Activated CD4-positive, alpha-beta memory T cell treated with anti-CD3 and anti-CD28 coated beads, Interleukin-2, amount 10 ng/mL, durations not matched to agents 7 days and 5 days (primary cell): ENCODE measurements around the gene PTPDC1. TPM values are rescaled to one million over a fixed set of nuclear protein-coding genes. Genes with fewer than 3 reads are reported as not detected.
"Not testable (repeated sequence)": the region's sequence is repeated elsewhere in the genome, so short reads cannot be mapped to it uniquely, and the experiment has no call there.

Experiments used
- CTCF ChIA-PET: fragments of 350-600 bp; sonication (Branson Sonifier 250); formaldehyde crosslinking; loops from one replicate; lab custom pipeline; 2021; ENCODE audit warnings: antibody characterized with exemption, inconsistent platforms; lab: Charles Lee
- POLR2A ChIA-PET: fragments of 350-600 bp; sonication (Branson Sonifier 250); formaldehyde crosslinking; loops from one replicate; lab custom pipeline; 2021; ENCODE audit warnings: antibody characterized with exemption; lab: Charles Lee
- DNase-seq: peaks from one replicate; pipeline ENCODE4 v3.0.0-alpha.2; 2020
- H3K27ac Mint-ChIP-seq: one replicate; pipeline ENCODE4 v1.8.0; 2021; ENCODE audit warnings: mild to moderate bottlenecking, mixed read lengths
- H3K27me3 Mint-ChIP-seq: one replicate; pipeline ENCODE4 v1.8.0; 2021; ENCODE audit warnings: mixed read lengths
- H3K36me3 Mint-ChIP-seq: one replicate; pipeline ENCODE4 v1.8.0; 2021; ENCODE audit warnings: low read depth, mixed read lengths
- H3K4me1 Mint-ChIP-seq: one replicate; pipeline ENCODE4 v1.8.0; 2021; ENCODE audit warnings: mixed read lengths
- H3K4me3 Mint-ChIP-seq: one replicate; pipeline ENCODE4 v1.8.0; 2021; ENCODE audit warnings: mild to moderate bottlenecking, mixed read lengths
- H3K9me3 Mint-ChIP-seq: one replicate; pipeline ENCODE4 v1.8.0; 2021; ENCODE audit warnings: mixed read lengths
- total RNA-seq, 2 experiments: library from RNA; stranded (reverse); gene quantifications; one replicate each; pipeline ENCODE4 v1.2.3, GENCODE V29; 2021

PTPDC1 gene
- total RNA-seq, 2 experiments from 2014 or later = 3.9 TPM

DNA sequence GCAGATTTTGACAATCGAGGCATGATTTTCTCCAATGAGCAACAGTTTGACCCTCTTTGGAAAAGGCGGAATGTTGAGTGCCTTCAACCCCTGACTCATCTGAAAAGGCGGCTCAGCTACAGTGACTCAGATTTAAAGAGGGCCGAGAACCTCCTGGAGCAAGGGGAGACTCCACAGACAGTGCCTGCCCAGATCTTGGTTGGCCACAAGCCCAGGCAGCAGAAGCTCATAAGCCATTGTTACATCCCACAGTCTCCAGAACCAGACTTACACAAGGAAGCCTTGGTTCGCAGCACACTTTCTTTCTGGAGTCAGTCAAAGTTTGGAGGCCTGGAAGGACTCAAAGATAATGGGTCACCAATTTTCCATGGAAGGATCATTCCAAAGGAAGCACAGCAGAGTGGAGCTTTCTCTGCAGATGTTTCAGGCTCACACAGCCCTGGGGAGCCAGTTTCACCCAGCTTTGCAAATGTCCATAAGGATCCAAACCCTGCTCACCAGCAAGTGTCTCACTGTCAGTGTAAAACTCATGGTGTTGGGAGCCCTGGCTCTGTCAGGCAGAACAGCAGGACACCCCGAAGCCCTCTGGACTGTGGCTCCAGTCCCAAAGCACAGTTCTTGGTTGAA lies 13.6 kb downstream of the PTPDC1 start:
- Mint-ChIP-seq H3K36me3 (peaks cover 2% of the 10 kb centered on the region), H3K27me3 (no peaks in the 10 kb centered on the region), H3K4me1 (peaks cover 4% of the 10 kb centered on the region), H3K27ac (no peak overlapping the region), H3K9me3 (no peaks in the 10 kb centered on the region), H3K4me3 (no peak overlapping the region)
- POLR2A ChIA-PET = no interaction called here
- DNase-seq = no peak
- CTCF ChIA-PET = no interaction called here

DNA sequence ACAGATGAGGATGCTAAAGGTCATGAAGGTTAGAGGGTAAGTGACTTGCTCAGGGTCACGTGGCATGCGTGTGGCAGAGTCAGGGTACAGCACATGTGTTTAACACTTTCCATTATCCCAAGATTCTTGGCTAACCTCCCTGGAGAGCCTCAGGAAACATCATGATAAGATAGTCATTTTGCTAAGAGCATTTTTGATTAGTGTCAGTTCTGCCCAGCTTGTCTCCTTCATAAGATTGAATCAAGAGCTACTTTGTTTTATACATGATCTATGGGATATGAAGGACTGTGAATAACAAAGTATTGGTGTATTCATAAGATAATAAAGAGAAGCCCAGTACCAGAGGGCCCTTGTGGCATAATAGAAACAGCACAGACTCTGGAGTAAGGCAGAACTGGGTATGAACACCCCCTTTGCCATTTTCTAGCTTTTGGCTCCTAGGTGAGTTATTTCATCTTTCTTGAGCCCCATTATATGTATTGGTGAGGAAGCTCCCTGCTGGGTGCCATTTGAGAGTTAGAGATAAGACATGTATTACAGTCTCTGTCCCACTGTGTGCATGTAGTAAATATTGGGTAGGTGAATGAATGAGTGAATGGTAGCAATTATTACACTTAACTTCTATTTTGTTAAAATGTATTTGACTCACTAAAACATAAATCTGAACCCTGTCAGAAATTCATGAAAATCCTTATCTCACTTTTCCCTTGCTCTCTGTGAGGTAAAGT lies 16.1 kb downstream of the PTPDC1 start:
- no peaks in the 10 kb centered on the region for H3K27me3 Mint-ChIP-seq
- H3K4me1 Mint-ChIP-seq = peaks cover 4% of the 10 kb centered on the region
- peaks cover 2% of the 10 kb centered on the region for H3K36me3 Mint-ChIP-seq
- H3K4me3 Mint-ChIP-seq = no peak overlapping the region
- no peak overlapping the region for H3K27ac Mint-ChIP-seq
- POLR2A ChIA-PET = no interaction called here
- no peaks in the 10 kb centered on the region for H3K9me3 Mint-ChIP-seq
- CTCF ChIA-PET = no interaction called here
- DNase-seq = no peak

DNA sequence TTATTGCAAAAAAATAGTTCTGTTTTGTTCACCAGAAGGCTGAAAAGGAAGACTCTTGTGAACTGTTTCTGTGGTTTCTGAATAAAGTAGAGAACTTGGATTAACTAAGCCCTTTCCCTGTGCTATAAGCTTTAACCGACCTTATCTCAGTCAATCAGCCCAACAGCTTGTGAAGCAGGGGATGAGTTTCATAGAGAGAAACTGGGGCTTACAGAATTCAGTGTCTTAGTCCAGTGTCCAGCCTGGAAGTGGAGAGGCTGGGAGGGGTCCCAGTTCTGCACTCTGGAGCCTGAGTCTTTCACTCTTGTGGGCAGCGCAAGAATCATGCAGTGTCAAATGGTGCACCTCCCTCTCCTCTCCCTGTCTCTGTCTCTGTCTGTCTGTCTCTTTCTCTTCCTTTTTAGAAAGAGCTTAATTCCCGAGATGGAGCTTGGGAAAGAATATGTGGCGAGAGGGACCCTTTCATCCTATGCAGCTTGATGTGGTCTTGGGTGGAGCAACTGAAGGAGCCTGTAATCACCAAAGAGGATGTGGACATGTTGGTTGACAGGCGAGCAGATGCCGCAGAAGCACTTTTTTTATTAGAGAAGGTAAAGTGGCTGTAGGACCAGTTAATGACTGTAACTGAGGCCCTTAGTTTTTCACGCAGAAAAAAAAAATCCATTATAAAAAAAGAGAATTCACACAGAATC lies 17.0 kb downstream of the PTPDC1 start:
- Mint-ChIP-seq H3K27me3 (no peaks in the 10 kb centered on the region), H3K9me3 (no peaks in the 10 kb centered on the region), H3K4me1 (peaks cover 4% of the 10 kb centered on the region), H3K36me3 (peaks cover 2% of the 10 kb centered on the region), H3K4me3 (no peak overlapping the region), H3K27ac (no peak overlapping the region)
- ChIA-PET CTCF (no interaction called here), POLR2A (no interaction called here)
- DNase-seq = no peak

DNA sequence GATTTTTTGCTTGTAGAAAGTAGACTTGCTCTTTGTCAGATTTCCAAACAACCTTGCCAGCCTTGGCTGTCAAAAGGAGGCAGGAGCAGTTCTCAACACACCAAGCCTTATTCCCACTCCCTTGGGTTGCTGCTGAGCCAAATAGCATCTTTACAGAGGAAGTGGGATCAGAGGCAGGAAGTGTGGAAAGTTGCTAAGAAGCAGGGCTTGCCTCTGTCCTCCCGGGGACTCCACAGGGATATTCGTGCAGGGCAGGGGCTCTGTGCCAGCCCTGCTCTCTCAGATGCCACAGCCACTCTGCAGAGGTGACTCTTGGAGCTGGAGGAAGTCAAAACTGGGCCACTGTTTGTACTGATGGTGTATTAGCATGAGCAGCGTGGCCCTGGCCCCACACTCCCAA lies 24.3 kb downstream of the PTPDC1 start:
- Mint-ChIP-seq H3K27me3 (no peaks in the 10 kb centered on the region), H3K9me3 (peaks cover 3% of the 10 kb centered on the region), H3K4me1 (peaks cover 2% of the 10 kb centered on the region), H3K27ac (no peak overlapping the region), H3K36me3 (no peaks in the 10 kb centered on the region), H3K4me3 (no peak overlapping the region)
- ChIA-PET POLR2A (no interaction called here), CTCF (no interaction called here)
- no peak for DNase-seq

DNA sequence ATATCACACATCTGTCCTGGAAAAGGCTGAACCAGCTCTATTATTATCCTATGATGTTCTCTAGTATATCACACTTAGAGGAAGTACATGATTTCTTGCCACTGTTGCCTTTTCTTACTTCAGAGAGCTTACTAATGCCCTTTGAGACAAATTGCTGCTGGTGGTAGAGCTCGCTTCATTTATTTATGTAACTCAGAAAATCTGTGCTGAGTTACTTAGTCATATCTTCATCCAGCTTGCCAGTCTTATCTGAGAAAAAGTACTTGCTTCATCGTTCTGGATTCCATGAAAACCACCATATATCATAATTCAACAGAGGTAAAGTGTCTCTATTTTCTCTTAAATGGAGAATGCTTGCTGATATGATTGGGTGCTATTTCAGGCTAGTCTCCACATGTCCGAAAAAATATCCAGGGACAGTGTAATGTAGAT lies 26.6 kb downstream of the PTPDC1 start:
- Mint-ChIP-seq H3K4me1 (peaks cover 2% of the 10 kb centered on the region), H3K4me3 (no peak overlapping the region), H3K27ac (no peak overlapping the region), H3K27me3 (no peaks in the 10 kb centered on the region), H3K9me3 (peaks cover 3% of the 10 kb centered on the region), H3K36me3 (no peaks in the 10 kb centered on the region)
- CTCF ChIA-PET = interaction anchor here (0.8 kb wide), 2 partner anchors 25 to 102 kb away, joined by 3 to 4 read pairs; no protein-coding TSS in a partner anchor
- no peak for DNase-seq
- POLR2A ChIA-PET = no interaction called here

DNA sequence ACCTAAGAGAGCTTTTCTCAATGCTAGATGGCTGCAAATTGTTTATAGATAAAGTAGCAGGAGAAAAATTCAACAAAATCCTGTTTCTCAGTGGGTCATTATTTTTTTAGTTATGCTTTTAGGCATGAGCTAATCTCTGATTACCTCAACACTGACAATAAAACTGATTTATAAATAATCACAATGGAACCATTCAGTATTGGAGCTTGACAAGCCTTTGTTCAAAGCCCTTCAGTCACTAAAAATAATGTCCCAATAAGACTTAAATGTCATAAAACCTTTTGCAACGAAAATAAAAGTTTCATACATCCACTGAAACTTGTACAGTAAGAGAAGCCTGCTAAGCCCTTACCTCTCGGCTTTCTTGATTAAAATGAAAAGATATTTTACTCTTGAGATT lies 27.2 kb downstream of the PTPDC1 start:
- no peaks in the 10 kb centered on the region for H3K27me3 Mint-ChIP-seq
- H3K4me3 Mint-ChIP-seq = no peak overlapping the region
- H3K4me1 Mint-ChIP-seq = peaks cover 2% of the 10 kb centered on the region
- H3K36me3 Mint-ChIP-seq = no peaks in the 10 kb centered on the region
- CTCF ChIA-PET = interaction anchor here (0.8 kb wide), 1 partner anchor 102 kb away, joined by 3 read pairs; no protein-coding TSS in a partner anchor
- POLR2A ChIA-PET = no interaction called here
- no peak for DNase-seq
- no peak overlapping the region for H3K27ac Mint-ChIP-seq
- H3K9me3 Mint-ChIP-seq = peaks cover 3% of the 10 kb centered on the region

DNA sequence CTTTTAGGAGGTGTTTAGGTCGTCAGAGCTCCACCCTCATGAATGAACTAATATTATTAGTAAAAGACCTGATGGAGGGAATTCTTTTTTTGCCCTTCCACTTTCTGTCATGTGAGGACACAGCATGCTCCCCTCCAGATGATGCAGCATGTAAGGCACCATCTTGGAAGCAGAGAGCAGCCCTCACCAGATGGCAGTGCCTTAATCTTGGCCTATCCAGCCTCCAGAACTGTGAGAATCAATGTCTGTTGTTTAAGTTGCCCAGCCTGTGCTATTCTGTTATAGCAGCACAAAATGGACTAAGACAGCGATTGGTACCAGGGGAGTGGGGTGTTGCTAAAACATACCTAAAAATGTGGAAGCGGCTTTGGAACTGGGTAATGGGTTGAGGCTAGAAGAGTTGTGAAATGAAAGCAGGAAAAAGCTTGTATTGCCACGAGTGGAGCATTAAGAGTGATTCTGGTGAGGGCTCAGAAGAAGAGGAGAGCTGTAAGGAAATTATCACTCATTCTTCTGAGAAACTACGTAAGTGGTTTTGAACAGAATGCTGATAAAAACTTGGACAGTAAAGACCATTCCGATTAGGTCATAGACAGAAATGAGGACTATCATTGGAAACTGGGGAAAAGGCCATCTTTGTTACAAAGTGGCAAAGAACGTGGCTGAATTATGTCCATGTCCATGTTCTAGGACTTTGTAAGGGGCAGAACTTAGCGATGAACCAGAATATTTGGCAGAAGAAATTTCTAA lies 28.6 kb downstream of the PTPDC1 start:
- no peaks in the 10 kb centered on the region for H3K36me3 Mint-ChIP-seq
- ChIA-PET CTCF (no interaction called here), POLR2A (no interaction called here)
- peaks cover 2% of the 10 kb centered on the region for H3K4me1 Mint-ChIP-seq
- H3K9me3 Mint-ChIP-seq = peaks cover 3% of the 10 kb centered on the region
- no peak overlapping the region for H3K27ac Mint-ChIP-seq
- H3K4me3 Mint-ChIP-seq = no peak overlapping the region
- no peaks in the 10 kb centered on the region for H3K27me3 Mint-ChIP-seq
- DNase-seq = no peak

DNA sequence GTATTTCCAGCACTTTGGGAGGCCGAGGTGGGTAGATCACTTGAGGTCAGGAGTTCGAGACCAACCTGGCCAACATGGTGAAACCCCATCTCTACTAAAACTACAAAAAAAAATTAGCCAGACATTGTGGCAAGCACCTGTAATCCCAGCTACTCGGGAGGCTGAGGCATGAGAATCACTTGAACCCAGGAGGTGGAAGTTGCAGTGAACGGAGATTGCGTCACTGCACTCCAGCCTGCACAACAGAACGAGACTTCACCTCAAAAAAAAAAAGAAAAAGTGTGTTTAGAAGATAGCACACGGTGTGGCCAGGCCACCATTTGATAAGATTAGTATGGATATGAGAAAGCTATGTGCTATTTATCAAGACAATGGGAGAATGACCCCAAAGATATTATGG lies 35.8 kb downstream of the PTPDC1 start:
- H3K36me3 Mint-ChIP-seq, DNase-seq, H3K27me3 Mint-ChIP-seq, H3K27ac Mint-ChIP-seq, CTCF ChIA-PET, H3K4me3 Mint-ChIP-seq, POLR2A ChIA-PET, H3K9me3 Mint-ChIP-seq, H3K4me1 Mint-ChIP-seq: not testable (repeated sequence)

DNA sequence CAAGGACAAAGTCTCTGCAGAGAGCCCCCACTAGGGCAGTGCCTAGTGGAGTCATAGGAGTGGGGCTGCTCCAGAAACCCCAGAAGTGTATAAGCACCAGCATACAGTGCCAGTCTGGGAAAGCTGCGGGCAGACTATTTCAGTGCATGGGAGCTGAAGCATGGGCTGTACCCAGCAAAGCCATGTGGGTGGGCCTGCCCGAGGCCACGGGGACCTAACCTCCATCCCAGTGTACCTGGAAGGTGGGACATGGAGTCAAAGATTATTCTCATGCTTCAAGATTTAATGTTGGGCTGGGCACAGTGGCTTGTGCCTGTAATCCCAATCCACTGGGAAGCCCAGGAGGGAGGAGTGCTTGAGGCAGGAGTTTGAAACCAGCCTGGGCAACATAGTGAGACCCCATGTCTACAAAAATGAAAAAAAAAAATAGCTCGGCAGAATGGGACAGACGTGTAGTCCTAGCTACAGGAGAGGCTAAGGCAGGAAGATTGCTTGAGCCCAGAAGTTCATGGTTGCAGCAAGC lies 36.7 kb downstream of the PTPDC1 start:
- no peak for DNase-seq
- Mint-ChIP-seq H3K4me3 (no peak overlapping the region), H3K36me3 (no peaks in the 10 kb centered on the region), H3K27ac (no peak overlapping the region), H3K4me1 (no peaks in the 10 kb centered on the region), H3K9me3 (peaks cover 2% of the 10 kb centered on the region), H3K27me3 (no peaks in the 10 kb centered on the region)
- POLR2A ChIA-PET = no interaction called here
- CTCF ChIA-PET = no interaction called here

DNA sequence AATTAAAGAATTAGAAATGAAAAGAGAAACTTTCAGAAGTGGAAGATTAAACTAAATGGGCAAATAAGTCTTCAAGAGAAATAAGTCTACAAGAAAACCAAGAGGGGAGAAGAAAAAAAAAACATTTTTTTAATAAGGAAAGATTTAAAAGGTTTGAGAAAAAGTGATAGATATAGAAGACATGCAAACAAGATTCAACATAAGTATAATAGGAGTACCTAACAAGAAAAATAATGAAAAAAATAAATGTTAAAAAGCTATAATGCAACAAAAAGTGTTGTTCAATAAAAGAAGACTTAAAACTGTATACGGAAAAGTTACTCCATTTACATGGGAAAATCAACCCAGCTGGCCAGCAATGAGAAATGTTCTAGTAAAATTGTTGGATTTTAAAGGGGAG lies 42.6 kb downstream of the PTPDC1 start:
- ChIA-PET CTCF (no interaction called here), POLR2A (no interaction called here)
- peaks cover 3% of the 10 kb centered on the region for H3K36me3 Mint-ChIP-seq
- no peak for DNase-seq
- no peak overlapping the region for H3K4me3 Mint-ChIP-seq
- peaks cover 4% of the 10 kb centered on the region for H3K27me3 Mint-ChIP-seq
- peaks cover 14% of the 10 kb centered on the region for H3K9me3 Mint-ChIP-seq
- no peak overlapping the region for H3K27ac Mint-ChIP-seq
- no peaks in the 10 kb centered on the region for H3K4me1 Mint-ChIP-seq

DNA sequence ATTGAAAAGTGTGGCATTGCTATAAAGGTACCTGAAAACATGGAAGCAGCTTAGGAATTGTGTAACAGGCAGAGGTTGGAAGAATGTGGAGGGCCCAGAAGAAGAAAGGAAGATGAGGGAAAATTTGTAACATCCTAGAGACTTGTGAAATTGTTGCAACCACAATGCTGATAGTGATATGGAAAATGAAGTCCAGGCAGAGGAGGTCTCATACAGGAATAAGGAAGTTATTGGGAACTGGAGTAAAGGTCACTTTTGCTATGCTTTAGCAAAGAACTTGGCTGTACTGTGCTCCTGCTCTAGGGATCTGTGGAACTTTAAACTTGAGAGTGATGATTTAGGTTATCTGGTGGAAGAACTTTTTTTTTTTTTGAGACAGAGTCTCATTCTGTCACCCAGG lies 43.5 kb downstream of the PTPDC1 start:
- Mint-ChIP-seq H3K27ac (no peak overlapping the region), H3K4me1 (no peaks in the 10 kb centered on the region), H3K27me3 (peaks cover 4% of the 10 kb centered on the region), H3K9me3 (peaks cover 14% of the 10 kb centered on the region), H3K36me3 (peaks cover 3% of the 10 kb centered on the region), H3K4me3 (no peak overlapping the region)
- DNase-seq = no peak
- CTCF ChIA-PET = no interaction called here
- POLR2A ChIA-PET = no interaction called here

DNA sequence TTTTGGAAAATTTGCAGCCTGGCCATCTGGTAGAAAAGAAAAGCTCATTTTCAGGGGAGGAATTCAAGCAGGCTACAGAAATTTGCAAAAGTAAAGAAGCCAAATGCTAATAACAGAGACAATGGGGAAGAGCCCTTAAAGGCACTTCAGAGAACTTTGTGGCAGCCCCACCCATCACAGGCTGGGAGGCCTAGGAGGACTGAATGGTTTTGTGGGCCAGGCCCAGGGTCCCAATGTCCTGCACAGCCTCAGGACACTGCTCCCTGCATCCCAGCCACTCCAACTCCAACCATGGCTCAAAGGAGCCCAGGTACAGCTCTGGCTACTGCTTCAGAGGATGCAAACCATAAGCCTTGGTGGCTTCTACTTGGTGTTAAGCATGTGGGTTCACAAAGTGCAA lies 44.3 kb downstream of the PTPDC1 start:
- Mint-ChIP-seq H3K36me3 (peaks cover 3% of the 10 kb centered on the region), H3K9me3 (peaks cover 14% of the 10 kb centered on the region), H3K4me1 (no peaks in the 10 kb centered on the region), H3K27ac (no peak overlapping the region), H3K4me3 (no peak overlapping the region), H3K27me3 (peaks cover 4% of the 10 kb centered on the region)
- POLR2A ChIA-PET = no interaction called here
- CTCF ChIA-PET = no interaction called here
- no peak for DNase-seq

DNA sequence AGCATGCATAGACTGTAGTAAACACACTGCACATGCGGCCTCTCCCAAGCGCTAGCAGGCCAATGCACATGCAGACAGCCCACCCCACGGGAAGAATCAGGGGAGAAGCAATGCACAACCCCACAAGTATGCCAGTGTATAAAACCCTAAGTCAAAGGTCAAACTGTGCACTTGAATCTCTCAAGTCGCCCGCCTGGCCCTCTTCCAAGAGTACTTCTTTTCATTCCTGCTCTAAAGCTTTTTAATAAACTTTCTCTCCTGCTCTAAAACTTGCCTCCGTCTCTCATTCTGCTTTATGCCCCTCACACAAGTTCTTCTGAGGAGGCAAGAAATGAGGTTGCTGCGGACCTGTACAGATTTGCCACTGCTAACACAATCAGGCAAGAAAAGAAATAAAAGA lies 50.4 kb downstream of the PTPDC1 start:
- Mint-ChIP-seq H3K4me1 (no peaks in the 10 kb centered on the region), H3K4me3 (no peak overlapping the region), H3K9me3 (no peaks in the 10 kb centered on the region), H3K27ac (no peak overlapping the region), H3K36me3 (no peaks in the 10 kb centered on the region), H3K27me3 (peaks cover 2% of the 10 kb centered on the region)
- DNase-seq = no peak
- POLR2A ChIA-PET = no interaction called here
- CTCF ChIA-PET = no interaction called here
